ENCODE measurements around the gene MPDZ. TPM values are rescaled to one million over a fixed set of nuclear protein-coding genes. Genes with fewer than 3 reads are reported as not detected.

The MPDZ gene
- total RNA-seq, 1 experiment from 2014 or later: 46.7 TPM

GRCh38 chr9:13241283-13241682, 38.2 kb downstream of the MPDZ start:
- H3K4me1 Mint-ChIP-seq: peaks cover 0 to 2% of the 10 kb centered on the region in 2 experiments; a peak in 1 of 4 replicates

More at GRCh38 chr9:13241283-13241682, 38.2 kb downstream of the MPDZ start:
- H3K4me1 ChIP-seq (ENCODE audit: insufficient read depth, low read length): no peaks in the 10 kb centered on the region
- H3K9ac ChIP-seq (ENCODE audit: extremely low read depth, insufficient read length, low read length): no peak overlapping the region
- H2BK20ac ChIP-seq (ENCODE audit: low read depth, low read length, poor library complexity, severe bottlenecking): no peak overlapping the region
- H3K23me2 ChIP-seq (ENCODE audit: insufficient read length, low read depth, low read length, poor library complexity, severe bottlenecking): no peaks in the 10 kb centered on the region
- no peaks in the 10 kb centered on the region for H3K9me3 Mint-ChIP-seq
- no peak overlapping the region for H4K91ac ChIP-seq (ENCODE audit: insufficient read length, low read depth, low read length)
- peaks cover 3 to 19% (median 10%) of the 10 kb centered on the region in 3 experiments; a peak in 6 of 7 replicates for H3K36me3 Mint-ChIP-seq (ENCODE audit: insufficient read depth in 1 of 3, low read depth in 3 of 3)
- H3K9me3 ChIP-seq (ENCODE audit: control insufficient read depth, low read depth, low read length): no peaks in the 10 kb centered on the region
- no peak overlapping the region for H3K14ac ChIP-seq (ENCODE audit: insufficient read depth, low read length)
- H3K4me3 Mint-ChIP-seq: no peak overlapping the region
- no peak overlapping the region for H3T11ph ChIP-seq (ENCODE audit: low read length)
- no peak overlapping the region for H2BK5ac ChIP-seq (ENCODE audit: insufficient read length, low read length)
- no peak overlapping the region for H2BK12ac ChIP-seq (ENCODE audit: insufficient read length, low read depth, low read length)
- H3K27ac ChIP-seq (ENCODE audit: insufficient read length, low read depth, low read length): no peak overlapping the region
- H4K5ac ChIP-seq (ENCODE audit: insufficient read length, low read depth, low read length): no peak overlapping the region
- H2BK15ac ChIP-seq (ENCODE audit: low read depth, low read length): no peak overlapping the region
- H2AK5ac ChIP-seq (ENCODE audit: insufficient read length, low read length): no peak overlapping the region
- no peak overlapping the region for H3K23ac ChIP-seq (ENCODE audit: insufficient read length, low read depth, low read length)
- H3K4me2 ChIP-seq (ENCODE audit: insufficient read depth, insufficient read length, low read length): no peak overlapping the region
- no peak overlapping the region for H3K18ac ChIP-seq (ENCODE audit: insufficient read length, low read depth, low read length)
- no peak overlapping the region for H3K56ac ChIP-seq (ENCODE audit: insufficient read length, low read depth, low read length)
- H3K27ac Mint-ChIP-seq: no peak overlapping the region
- H3K4ac ChIP-seq (ENCODE audit: low read depth, low read length): no peak overlapping the region
- no peaks in the 10 kb centered on the region for H3K27me3 ChIP-seq (ENCODE audit: insufficient read depth, low read length)
- H3K79me1 ChIP-seq (ENCODE audit: insufficient read depth, low read depth, low read length, poor library complexity, severe bottlenecking): no peaks in the 10 kb centered on the region
- no peak for DNase-seq
- no peaks in the 10 kb centered on the region for H3K27me3 Mint-ChIP-seq (ENCODE audit: low read depth)
- no peaks in the 10 kb centered on the region for H3K79me2 ChIP-seq (ENCODE audit: insufficient read depth, low read length)
- no peaks in the 10 kb centered on the region for H4K20me1 ChIP-seq (ENCODE audit: control insufficient read depth, insufficient read depth, insufficient read length)
- TF ChIP-seq CTCF (conservative IDR thresholded peaks at IDR 0.05): no peak
- WGBS (ENCODE audit: extremely low coverage, insufficient read length, low lambda C conversion rate): no CpG with 5 or more reads among the region's 2 CpGs
- no peak overlapping the region for H2BK120ac ChIP-seq (ENCODE audit: low read depth, low read length, poor library complexity, severe bottlenecking)
- no peak overlapping the region for H4K8ac ChIP-seq (replicated peaks; ENCODE audit: insufficient read length, low read depth, low read length)
- no peak overlapping the region for H2AFZ ChIP-seq (ENCODE audit: low read length)
